GM04504 (cell line): ENCODE results near the gene JMJD6.

Experiments used
- DNase-seq: peaks from one replicate; pipeline ENCODE4 v3.0.0-alpha.2; 2012; ENCODE audit warnings: low read depth

JMJD6 gene

GRCh38 chr17:76697702-76698465 is 28.5 kb downstream of the JMJD6 start:
- DNase-seq = no peak

- DNase-seq = no peak
Measured at GRCh38 chr17:76696763-76697701, 29.4 kb downstream of the JMJD6 start.

- no peak for DNase-seq
Measured at GRCh38 chr17:76695059-76695831, 31.2 kb downstream of the JMJD6 start.

GRCh38 chr17:76691379-76692191 is 34.8 kb downstream of the JMJD6 start:
- no peak for DNase-seq

GRCh38 chr17:76690596-76691280 is 35.7 kb downstream of the JMJD6 start:
- DNase-seq = no peak

- DNase-seq = no peak
Measured at GRCh38 chr17:76689859-76690258, 36.5 kb downstream of the JMJD6 start.

GRCh38 chr17:76688165-76688622 is 38.2 kb downstream of the JMJD6 start:
- DNase-seq = no peak

GRCh38 chr17:76687298-76688164 is 38.9 kb downstream of the JMJD6 start:
- no peak for DNase-seq

- DNase-seq = no peak
Measured at GRCh38 chr17:76686538-76687297, 39.7 kb downstream of the JMJD6 start.

GRCh38 chr17:76685846-76686245 is 40.6 kb downstream of the JMJD6 start:
- no peak for DNase-seq

GRCh38 chr17:76685366-76685765 is 41.0 kb downstream of the JMJD6 start:
- no peak for DNase-seq

GRCh38 chr17:76684756-76685155 is 41.6 kb downstream of the JMJD6 start:
- no peak for DNase-seq

GRCh38 chr17:76683921-76684745 is 42.3 kb downstream of the JMJD6 start:
- no peak for DNase-seq

- DNase-seq = no peak
Measured at GRCh38 chr17:76683011-76683755, 43.2 kb downstream of the JMJD6 start.

- DNase-seq = no peak
Measured at GRCh38 chr17:76682296-76682695, 44.1 kb downstream of the JMJD6 start.

- no peak for DNase-seq
Measured at GRCh38 chr17:76681222-76682137, 44.9 kb downstream of the JMJD6 start.
